Upper lobe of right lung (tissue), 1 donor: ENCODE measurements around the gene ETV3. TPM values are rescaled to one million over a fixed set of nuclear protein-coding genes. Genes with fewer than 3 reads are reported as not detected.

Experiments
- ATAC-seq: fragments of 200-7000 bp; cut with Tn5 transposase; one replicate; pipeline ENCODE4 v1.9.1; 2020; ENCODE audit warnings: mild to moderate bottlenecking, moderate library complexity
- DNase-seq: peaks from one replicate; pipeline ENCODE4 v3.0.0-alpha.2; 2020
- H3K27ac ChIP-seq: fragments of 200-600 bp; one replicate; pipeline ENCODE4 v1.8.0; 2022
- H3K27me3 ChIP-seq: fragments of 200-600 bp; one replicate; pipeline ENCODE4 v1.8.0; 2022; ENCODE audit warnings: mild to moderate bottlenecking
- H3K36me3 ChIP-seq: fragments of 200-600 bp; one replicate; pipeline ENCODE4 v1.8.0; 2022
- H3K4me1 ChIP-seq: fragments of 200-600 bp; one replicate; pipeline ENCODE4 v1.8.0; 2022
- H3K4me3 ChIP-seq: fragments of 200-600 bp; one replicate; pipeline ENCODE4 v1.8.0; 2022; ENCODE audit warnings: mild to moderate bottlenecking
- H3K9me3 ChIP-seq: fragments of 200-600 bp; one replicate; pipeline ENCODE4 v1.8.0; 2022
- CTCF ChIP-seq: fragments of 200-600 bp; IDR thresholded peaks from one replicate; pipeline ENCODE4 v1.8.0; 2022; ENCODE audit warnings: antibody characterized with exemption
- intact Hi-C: fragments of 100-400 bp; cut with DNase I; formaldehyde crosslinking; loops from one replicate; pipeline ENCODE4 v1.11.0; 2022
- total RNA-seq: library from RNA; stranded (reverse); fragmentation: NEBNext Ultra II Directional; extraction: Animal tissue kit (Norgen Biotek cat#: 25700); gene quantifications from one replicate; pipeline ENCODE4 v1.2.1, GENCODE V29; 2021
- donor health status: DM: no; HTN: yes; CAD: no; lungs with severe emphysema.

Gene ETV3
- total RNA-seq, 1 donor from 2014 or later: 39.2 TPM

DNA sequence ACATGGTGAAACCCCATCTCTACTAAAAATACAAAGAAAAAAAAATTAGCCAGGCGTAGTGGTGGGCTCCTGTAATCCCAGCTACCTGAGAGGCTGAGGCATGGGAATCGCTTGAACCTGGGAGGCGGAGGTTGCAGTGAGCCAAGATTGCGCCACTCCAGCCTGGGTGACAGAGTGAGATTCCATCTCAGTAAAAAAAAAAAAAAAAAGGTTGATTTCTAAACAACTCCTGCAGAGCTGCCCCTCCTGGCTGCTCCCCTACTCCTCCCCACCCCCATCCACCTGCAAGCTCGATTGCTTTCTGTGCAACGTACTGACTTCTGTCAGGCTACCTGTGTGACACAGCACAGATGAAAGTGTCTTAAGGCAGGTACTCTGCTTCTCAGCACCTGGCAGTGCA lies 51.9 kb downstream of the ETV3 start:
- DNase-seq (peak; percentile 31), ATAC-seq (no peak)
- H3K9me3 ChIP-seq: no peaks in the 10 kb centered on the region
- H3K27ac ChIP-seq: no peak overlapping the region
- H3K4me1 ChIP-seq: peaks cover 4% of the 10 kb centered on the region
- TF ChIP-seq CTCF: no peak
- intact Hi-C loops: no loop called here
- H3K4me3 ChIP-seq: no peak overlapping the region
- no peaks in the 10 kb centered on the region for H3K36me3 ChIP-seq
- H3K27me3 ChIP-seq: no peaks in the 10 kb centered on the region

DNA sequence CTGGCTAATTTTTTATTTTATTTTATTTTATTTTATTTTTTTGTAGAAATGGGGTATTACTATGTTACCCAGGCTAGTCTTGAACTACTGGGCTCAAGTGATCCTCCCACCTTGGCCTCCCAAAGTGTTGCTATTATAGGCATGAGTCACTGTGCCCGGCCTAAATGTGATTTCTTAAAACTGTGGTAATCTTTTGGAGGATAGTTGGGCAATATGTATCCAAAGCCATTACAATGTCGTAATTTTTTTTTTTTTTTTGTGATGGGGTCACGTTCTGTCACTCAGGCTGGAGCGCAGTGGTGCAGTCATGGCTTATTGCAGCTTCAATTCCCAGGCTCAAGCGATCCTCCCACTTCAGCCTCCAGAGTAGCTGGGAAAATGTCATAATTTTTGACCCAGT lies 52.8 kb downstream of the ETV3 start:
- peak; percentile 21 for DNase-seq

GRCh38 chr1:157084720-157085119 lies 53.5 kb downstream of the ETV3 start:
- no peaks in the 10 kb centered on the region for H3K4me1 ChIP-seq
- no peaks in the 10 kb centered on the region for H3K9me3 ChIP-seq
- H3K27me3 ChIP-seq: no peaks in the 10 kb centered on the region
- H3K27ac ChIP-seq: no peak overlapping the region
- H3K4me3 ChIP-seq: no peak overlapping the region
- peak; percentile 12 for DNase-seq
- no peak for TF ChIP-seq CTCF
- no peak for ATAC-seq
- intact Hi-C loops: no loop called here
- H3K36me3 ChIP-seq: no peaks in the 10 kb centered on the region

More for the DNA sequence above, 52.8 kb downstream of the ETV3 start:
- no peaks in the 10 kb centered on the region for H3K36me3 ChIP-seq
- ATAC-seq: no peak
- no peak for TF ChIP-seq CTCF
- peaks cover 2% of the 10 kb centered on the region for H3K4me1 ChIP-seq
- H3K9me3 ChIP-seq: no peaks in the 10 kb centered on the region
- intact Hi-C loops: no loop called here
- no peak overlapping the region for H3K4me3 ChIP-seq
- H3K27ac ChIP-seq: no peak overlapping the region
- H3K27me3 ChIP-seq: no peaks in the 10 kb centered on the region

- DNase-seq (no peak), ATAC-seq (no peak)
- H3K27me3 ChIP-seq: no peaks in the 10 kb centered on the region
- no peak overlapping the region for H3K4me3 ChIP-seq
- intact Hi-C loops: no loop called here
- H3K4me1 ChIP-seq: no peaks in the 10 kb centered on the region
- no peaks in the 10 kb centered on the region for H3K9me3 ChIP-seq
- no peaks in the 10 kb centered on the region for H3K36me3 ChIP-seq
- TF ChIP-seq CTCF: no peak
- H3K27ac ChIP-seq: no peak overlapping the region
Observed at GRCh38 chr1:157081707-157082106, 56.5 kb downstream of the ETV3 start.

DNA sequence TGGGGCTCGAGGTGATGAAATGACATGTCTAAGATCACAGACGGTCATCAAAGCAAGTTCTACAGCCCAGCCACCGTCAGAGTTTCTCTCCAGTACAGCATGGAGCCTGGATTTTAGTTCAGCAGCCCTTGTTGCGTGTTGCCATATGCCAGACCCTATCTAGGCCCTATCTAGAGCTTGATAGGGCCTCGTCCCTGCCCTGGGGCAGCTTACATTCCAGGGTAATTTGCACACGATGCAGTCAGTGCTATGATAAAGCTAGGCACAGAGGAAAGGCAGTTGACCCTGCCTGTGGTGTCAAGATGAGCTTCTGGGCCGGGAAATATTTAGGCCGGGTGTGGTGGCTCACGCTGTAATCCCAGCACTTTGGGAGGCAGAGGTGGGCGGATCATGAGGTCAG lies 57.5 kb downstream of the ETV3 start:
- DNase-seq: no peak
- Histone ChIP-seq H3K27ac (no peak overlapping the region), H3K4me1 (no peaks in the 10 kb centered on the region), H3K27me3 (no peaks in the 10 kb centered on the region), H3K36me3 (no peaks in the 10 kb centered on the region), H3K4me3 (no peak overlapping the region), H3K9me3 (no peaks in the 10 kb centered on the region)
- intact Hi-C loops: no loop called here
- no peak for TF ChIP-seq CTCF
- ATAC-seq: no peak

GRCh38 chr1:157077394-157077793 lies 60.8 kb downstream of the ETV3 start:
- H3K36me3 ChIP-seq: no peaks in the 10 kb centered on the region
- no peak for DNase-seq
- TF ChIP-seq CTCF: no peak
- ATAC-seq: no peak
- intact Hi-C loops: no loop called here
- H3K27me3 ChIP-seq: no peaks in the 10 kb centered on the region
- no peak overlapping the region for H3K4me3 ChIP-seq
- no peak overlapping the region for H3K27ac ChIP-seq
- no peaks in the 10 kb centered on the region for H3K4me1 ChIP-seq
- H3K9me3 ChIP-seq: no peaks in the 10 kb centered on the region
